Activated CD4-positive, alpha-beta T cell treated with anti-CD3 and anti-CD28 coated beads, Interleukin-2, amount 50 U/mL, for 48 hours (primary cell): ENCODE data around the gene TNIP1.
A peak's percentile ranks its signal among the peaks of the same experiment; 100 is the strongest.

ENCODE experiments used
- DNase-seq, 2 experiments: peaks; one replicate each; pipeline ENCODE4 v3.0.0-alpha.2; 2020

The TNIP1 gene

GRCh38 chr5:151104795-151105194 is 24.0 kb upstream of the TNIP1 start:
- no peak for DNase-seq

- DNase-seq = no peak
Measured at GRCh38 chr5:151101746-151102145, 20.9 kb upstream of the TNIP1 start.

GRCh38 chr5:151101151-151101550 is 20.3 kb upstream of the TNIP1 start:
- no peak for DNase-seq

GRCh38 chr5:151100681-151101080 is 19.8 kb upstream of the TNIP1 start:
- no peak for DNase-seq

GRCh38 chr5:151098768-151099121 is 17.9 kb upstream of the TNIP1 start:
- no peak for DNase-seq

- DNase-seq = no peak
Measured at GRCh38 chr5:151097820-151098767, 17.3 kb upstream of the TNIP1 start.

- no peak for DNase-seq
Measured at GRCh38 chr5:151097061-151097460, 16.2 kb upstream of the TNIP1 start.

- DNase-seq = no peak
Measured at GRCh38 chr5:151096001-151096373, 15.2 kb upstream of the TNIP1 start.

GRCh38 chr5:151095341-151096000 is 14.6 kb upstream of the TNIP1 start:
- DNase-seq = no peak

GRCh38 chr5:151094852-151095245 is 14.0 kb upstream of the TNIP1 start:
- DNase-seq = no peak

- DNase-seq = peak; percentile 74 to 82
Measured at GRCh38 chr5:151094030-151094851, 13.4 kb upstream of the TNIP1 start.

- no peak for DNase-seq
Measured at GRCh38 chr5:151093476-151093889, 12.6 kb upstream of the TNIP1 start.

GRCh38 chr5:151092762-151093161 is 11.9 kb upstream of the TNIP1 start:
- DNase-seq = no peak

- DNase-seq = no peak
Measured at GRCh38 chr5:151089726-151090125, 8.9 kb upstream of the TNIP1 start.

GRCh38 chr5:151088986-151089385 is 8.2 kb upstream of the TNIP1 start:
- no peak for DNase-seq

GRCh38 chr5:151087486-151087885 is 6.7 kb upstream of the TNIP1 start:
- DNase-seq = no peak

- DNase-seq = peak; percentile 75 to 80
Measured at GRCh38 chr5:151086905-151087360, 6.1 kb upstream of the TNIP1 start.

- DNase-seq = no peak
Measured at GRCh38 chr5:151086192-151086869, 5.5 kb upstream of the TNIP1 start.

GRCh38 chr5:151085517-151086041 is 4.7 kb upstream of the TNIP1 start:
- DNase-seq = peak; percentile 61 to 72

GRCh38 chr5:151084363-151084762 is 3.5 kb upstream of the TNIP1 start:
- DNase-seq = no peak

GRCh38 chr5:151083081-151083676 is 2.3 kb upstream of the TNIP1 start:
- peak; percentile 75 to 81 for DNase-seq
